Muscle layer of duodenum (tissue), 2 donors: ENCODE results near the gene LENEP.
A peak's percentile ranks its signal among the peaks of the same experiment; 100 is the strongest.
"Not testable (repeated sequence)": the region's sequence is repeated elsewhere in the genome, so short reads cannot be mapped to it uniquely, and the experiment has no call there.

Source experiments
- H3K27ac ChIP-seq: one replicate; pipeline ENCODE4 v1.7.0; 2013; ENCODE audit warnings: mild to moderate bottlenecking, low read length
- H3K27me3 ChIP-seq: one replicate; pipeline ENCODE4 v1.7.0; 2013; ENCODE audit warnings: low read depth, mild to moderate bottlenecking, control low read depth, low read length
- H3K36me3 ChIP-seq, 2 donors: one replicate each; pipeline ENCODE4 v1.7.0; 2013; ENCODE audit warnings: low read length in 2 of 2, control low read depth in 1 of 2, mild to moderate bottlenecking in 1 of 2; ENCODE audit not compliant: insufficient read depth in 2 of 2, control insufficient read depth in 1 of 2
- H3K4me1 ChIP-seq, 2 donors: one replicate each; pipeline ENCODE4 v1.7.0; 2013; ENCODE audit warnings: low read length in 2 of 2, mild to moderate bottlenecking in 2 of 2, control low read depth in 1 of 2, moderate library complexity in 1 of 2; ENCODE audit not compliant: insufficient read depth in 2 of 2, control insufficient read depth in 1 of 2
- H3K4me3 ChIP-seq, 2 donors: one replicate each; pipeline ENCODE4 v1.7.0; 2013; ENCODE audit warnings: low read length in 2 of 2, low read depth in 1 of 2, mild to moderate bottlenecking in 1 of 2
- H3K9me3 ChIP-seq, 2 donors: one replicate each; pipeline ENCODE4 v1.7.0; 2013; ENCODE audit warnings: low read length in 2 of 2, control low read depth in 1 of 2, mild to moderate bottlenecking in 1 of 2; ENCODE audit not compliant: control insufficient read depth in 1 of 2
- donor health status: healthy.

Gene LENEP

DNA sequence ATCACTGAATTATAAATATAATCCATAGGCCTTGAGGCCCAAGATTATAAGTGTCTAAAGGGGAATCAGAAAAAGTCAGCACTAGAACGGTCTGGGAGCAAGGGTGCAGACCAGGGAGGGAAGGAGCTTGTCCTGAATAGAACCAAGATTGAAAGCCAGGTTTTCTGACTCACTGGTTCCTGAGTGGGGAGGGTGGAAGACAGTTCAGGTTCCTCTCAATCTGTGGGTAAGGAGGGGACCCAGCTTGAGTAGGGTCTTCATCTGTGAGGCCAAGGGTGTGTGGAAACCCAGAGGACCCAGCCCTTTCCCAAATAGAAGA lies 842 bp downstream of the LENEP start:
- Histone ChIP-seq H3K27me3 (no peaks in the 10 kb centered on the region), H3K4me3 (no peak overlapping the region), H3K27ac (no peak overlapping the region), H3K4me1 (peaks cover 4 to 5% of the 10 kb centered on the region in 2 donors), H3K36me3 (peaks cover under 1 to 11% of the 10 kb centered on the region in 2 donors), H3K9me3 (no peaks in the 10 kb centered on the region)

DNA sequence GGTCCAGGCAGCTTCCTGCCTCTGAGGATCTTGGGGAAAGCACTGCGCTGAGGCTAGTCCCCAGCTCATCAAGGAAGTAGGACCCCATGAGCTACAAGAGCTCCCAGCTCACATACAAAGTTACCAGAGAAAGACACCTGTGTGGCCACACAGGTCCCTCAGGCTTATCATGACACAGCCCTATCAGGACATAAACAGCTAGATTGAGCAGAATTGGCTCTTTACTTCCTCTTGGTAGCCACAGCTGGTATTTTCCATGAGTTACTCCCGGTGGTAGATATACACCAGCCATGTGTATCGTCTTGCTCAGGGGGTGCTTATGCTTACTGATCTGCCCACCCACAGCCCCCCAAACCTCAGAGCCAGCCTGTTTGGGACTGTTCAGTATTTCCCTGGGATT lies 1.2 kb downstream of the LENEP start:
- peaks cover 0 to 11% of the 10 kb centered on the region in 2 donors for H3K36me3 ChIP-seq
- no peaks in the 10 kb centered on the region for H3K27me3 ChIP-seq
- no peaks in the 10 kb centered on the region for H3K9me3 ChIP-seq
- H3K27ac ChIP-seq: no peak overlapping the region
- peaks cover 4 to 8% of the 10 kb centered on the region in 2 donors for H3K4me1 ChIP-seq
- no peak overlapping the region for H3K4me3 ChIP-seq

DNA sequence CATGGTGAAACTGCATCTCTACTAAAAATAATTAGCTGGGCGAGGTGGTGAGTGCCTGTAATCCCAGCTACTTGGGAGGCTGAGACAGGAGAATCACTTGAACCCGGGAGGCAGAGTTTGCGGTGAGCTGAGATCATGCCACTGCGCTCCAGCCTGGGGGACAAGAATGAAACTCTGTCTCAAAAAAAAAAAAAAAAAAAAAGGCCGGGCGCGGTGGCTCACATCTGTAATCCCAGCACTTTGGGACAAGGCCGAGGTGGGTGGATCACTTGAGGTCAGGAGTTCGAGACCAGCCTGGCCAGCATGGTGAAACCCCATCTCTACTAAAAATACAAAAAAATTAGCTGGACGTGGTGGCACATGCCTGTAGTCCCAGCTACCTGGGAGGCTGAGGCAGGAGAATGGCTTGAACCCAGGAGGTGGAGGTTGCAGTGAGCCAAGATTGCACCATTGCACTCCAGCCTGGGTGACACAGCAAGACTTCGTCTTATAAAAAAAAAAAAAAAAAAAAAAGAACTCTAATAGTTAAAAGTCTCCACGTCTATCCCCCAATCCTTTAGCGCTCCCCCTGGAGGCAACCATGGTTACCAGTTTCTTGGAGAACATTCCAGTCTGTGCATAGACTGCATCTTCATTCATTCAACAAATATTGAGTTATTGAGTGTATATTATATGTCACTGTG lies 2.1 kb downstream of the LENEP start:
- not testable (repeated sequence) for H3K27me3 ChIP-seq, H3K4me3 ChIP-seq, H3K9me3 ChIP-seq, H3K27ac ChIP-seq, H3K36me3 ChIP-seq
- peaks cover 4 to 13% of the 10 kb centered on the region in 2 donors for H3K4me1 ChIP-seq

DNA sequence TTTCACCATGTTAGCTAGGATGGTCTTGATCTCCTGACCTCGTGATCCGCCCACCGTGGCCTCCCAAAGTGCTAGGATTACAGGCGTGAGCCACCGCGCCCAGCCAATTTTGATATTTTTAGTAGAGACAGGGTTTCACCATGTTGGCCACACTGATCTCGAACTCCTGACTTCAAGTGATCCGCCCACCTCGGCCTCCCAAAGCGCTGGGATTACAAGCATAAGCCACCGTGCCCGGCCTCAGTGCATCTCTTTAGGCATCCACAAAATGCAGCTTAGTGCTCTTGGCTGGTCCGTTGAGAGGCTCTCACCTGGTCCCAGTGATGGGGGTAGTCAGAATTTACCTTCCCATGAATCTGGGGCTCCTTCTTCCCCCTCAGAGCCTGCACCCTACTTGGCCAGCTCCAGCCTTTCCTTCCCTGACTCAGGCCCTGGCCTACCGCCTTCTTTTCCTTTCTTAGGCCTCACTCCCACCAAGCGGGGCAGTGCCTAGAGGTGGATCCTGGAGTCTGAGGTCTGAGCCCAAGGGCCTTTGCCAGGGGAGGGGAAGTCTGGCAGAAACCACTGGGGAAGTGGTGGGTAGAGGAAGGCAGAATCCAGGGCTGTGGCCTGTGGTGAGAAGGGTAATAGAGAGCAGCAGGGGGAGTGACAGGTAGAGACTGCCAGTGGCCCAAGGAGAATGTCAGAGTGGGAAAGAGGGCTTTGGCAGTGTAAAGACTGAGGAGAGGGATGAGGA lies 3.7 kb downstream of the LENEP start:
- H3K4me1 ChIP-seq: peaks cover 4 to 13% of the 10 kb centered on the region in 2 donors
- no peak overlapping the region for H3K4me3 ChIP-seq
- no peaks in the 10 kb centered on the region for H3K27me3 ChIP-seq
- H3K9me3 ChIP-seq: no peaks in the 10 kb centered on the region
- peaks cover 0 to 9% of the 10 kb centered on the region in 2 donors for H3K36me3 ChIP-seq
- no peak overlapping the region for H3K27ac ChIP-seq

DNA sequence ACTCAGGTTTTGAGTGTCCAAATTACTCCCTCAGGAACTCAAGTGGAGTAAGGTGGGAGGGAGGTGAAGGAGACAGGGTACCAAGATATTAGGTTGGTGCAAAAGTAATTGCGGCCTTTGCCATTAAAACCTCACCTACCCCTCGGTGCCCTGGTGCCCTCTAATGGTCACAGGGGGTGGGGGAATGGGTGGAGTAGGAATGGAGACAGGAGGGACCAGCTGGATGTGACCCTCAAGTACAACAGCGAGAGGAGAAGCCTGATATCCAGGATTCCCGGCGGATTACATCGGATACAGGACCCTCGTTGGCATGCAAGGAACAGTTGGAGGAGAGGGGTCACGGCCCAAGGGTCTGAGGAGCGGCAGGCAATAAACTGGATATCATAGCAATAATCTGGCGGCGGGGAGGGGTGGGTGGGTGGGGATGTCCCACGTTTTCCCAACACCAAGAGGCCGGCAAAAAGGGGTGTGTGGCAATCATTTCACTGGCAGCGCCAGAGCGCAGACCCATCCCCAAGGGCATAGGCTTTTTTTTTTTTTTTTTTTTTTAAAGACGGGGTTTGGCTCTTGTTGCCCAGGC lies 4.9 kb downstream of the LENEP start:
- H3K36me3 ChIP-seq: peaks cover 0 to 5% of the 10 kb centered on the region in 2 donors
- no peak overlapping the region for H3K27ac ChIP-seq
- H3K27me3 ChIP-seq: no peaks in the 10 kb centered on the region
- H3K4me1 ChIP-seq: peaks cover 4 to 13% of the 10 kb centered on the region in 2 donors
- H3K9me3 ChIP-seq: no peaks in the 10 kb centered on the region
- H3K4me3 ChIP-seq: no peak overlapping the region

DNA sequence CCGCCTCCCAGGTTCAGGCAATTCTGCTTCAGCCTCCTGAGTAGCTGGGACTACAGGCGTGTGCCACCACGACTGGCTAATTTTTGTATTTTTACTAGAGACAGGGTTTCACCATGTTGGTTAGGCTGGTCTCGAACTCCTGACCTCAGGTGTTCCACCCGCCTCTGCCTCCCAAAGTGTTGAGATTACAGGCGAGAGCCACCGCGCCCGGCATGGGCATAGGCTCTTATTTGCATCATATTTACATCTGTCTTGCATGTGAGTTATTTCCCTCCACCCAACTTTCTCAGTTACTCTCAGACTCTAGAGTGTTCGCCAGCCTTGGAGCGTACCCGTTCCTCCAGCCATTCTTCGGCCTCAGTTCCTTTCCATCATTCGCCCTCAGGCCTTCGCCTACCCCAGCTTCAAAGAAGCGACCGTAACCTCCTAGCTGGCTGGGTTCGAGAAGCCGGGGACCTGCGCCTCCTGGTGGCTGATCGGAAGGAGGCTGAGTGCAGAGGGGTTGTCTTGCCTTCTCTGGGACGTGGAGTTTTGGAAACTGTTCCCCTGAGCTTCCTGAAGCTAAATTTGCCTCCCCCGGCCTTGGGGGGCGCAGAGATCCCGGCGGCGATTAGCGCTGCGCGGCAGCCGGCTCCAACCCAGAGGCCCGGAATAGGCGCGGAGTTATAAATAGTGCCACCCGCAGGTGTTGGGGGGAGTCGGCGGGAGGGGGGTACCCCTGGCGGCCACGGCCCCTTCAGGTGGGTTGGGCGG lies 5.6 kb downstream of the LENEP start:
- Histone ChIP-seq H3K27me3 (no peaks in the 10 kb centered on the region), H3K27ac (no peak overlapping the region), H3K4me3 (peak overlapping the region; percentile 16 to 89), H3K36me3 (peaks cover 0 to 5% of the 10 kb centered on the region in 2 donors), H3K9me3 (no peaks in the 10 kb centered on the region), H3K4me1 (peaks cover 4 to 17% of the 10 kb centered on the region in 2 donors)

DNA sequence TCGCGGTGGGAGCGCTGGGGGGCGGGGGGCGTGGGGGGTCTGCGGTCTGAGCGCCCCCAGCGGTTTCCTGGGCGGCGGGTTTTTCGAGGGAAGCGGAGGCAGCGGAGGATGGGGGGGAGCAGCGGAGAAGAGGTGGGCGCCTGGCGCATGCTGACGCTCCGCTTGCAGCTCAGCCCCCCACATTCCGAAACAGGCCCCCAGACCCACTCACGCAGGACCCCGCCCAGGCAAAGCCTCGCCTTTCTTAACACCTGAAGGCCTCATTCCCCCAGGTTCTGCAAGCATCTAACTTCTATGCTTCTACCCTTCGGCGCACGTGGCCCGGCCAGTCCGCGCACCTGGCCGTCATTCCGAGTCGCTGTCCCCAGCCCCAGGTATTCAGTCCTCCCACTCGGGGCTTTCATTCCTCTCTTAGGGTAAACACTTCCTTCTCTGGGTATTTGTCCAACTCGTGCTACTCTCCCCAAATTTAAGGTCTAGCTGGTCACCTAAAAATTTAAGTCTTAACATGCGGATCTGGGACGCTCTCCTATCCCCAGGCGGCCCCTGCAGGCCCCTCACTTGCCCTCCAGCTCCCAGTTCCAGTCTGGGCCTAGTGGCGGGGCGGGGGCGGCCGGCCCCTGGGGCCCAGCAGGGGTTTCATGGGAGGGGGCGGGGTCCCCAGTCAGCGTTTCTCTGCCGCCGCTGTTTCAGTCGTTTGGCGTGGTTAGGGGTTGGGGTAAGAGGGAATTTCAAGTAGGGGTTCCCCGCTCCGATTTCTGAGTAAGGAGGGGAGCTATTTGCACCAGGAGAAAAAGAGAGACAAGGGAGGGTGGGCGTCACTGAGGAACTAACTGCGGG lies 6.4 kb downstream of the LENEP start:
- H3K27me3 ChIP-seq: no peaks in the 10 kb centered on the region
- H3K4me1 ChIP-seq: peaks cover 4 to 25% of the 10 kb centered on the region in 2 donors
- no peaks in the 10 kb centered on the region for H3K9me3 ChIP-seq
- H3K36me3 ChIP-seq: peaks cover 0 to 5% of the 10 kb centered on the region in 2 donors
- peak overlapping the region; percentile 86 for H3K27ac ChIP-seq
- H3K4me3 ChIP-seq: peak overlapping the region; percentile 59 to 89

DNA sequence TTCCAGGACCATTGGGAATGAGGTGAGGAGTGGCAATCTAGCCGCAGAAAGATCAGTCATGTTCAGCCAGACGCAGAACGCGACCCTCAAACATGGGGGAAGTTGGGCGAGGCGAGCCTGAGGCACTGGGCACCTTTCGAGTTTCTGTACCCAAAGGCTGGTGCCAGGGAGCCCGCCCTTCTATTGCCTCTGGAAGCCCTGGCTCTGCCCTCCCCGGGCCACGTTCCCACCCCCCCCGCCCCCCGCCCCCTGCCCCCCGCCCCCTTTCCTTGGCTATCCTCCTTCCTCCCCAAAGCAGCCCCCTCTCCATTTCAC lies 7.0 kb downstream of the LENEP start:
- peak overlapping the region; percentile 83 to 89 for H3K4me3 ChIP-seq
- H3K27me3 ChIP-seq: no peaks in the 10 kb centered on the region
- H3K4me1 ChIP-seq: peaks cover 4 to 31% of the 10 kb centered on the region in 2 donors
- no peaks in the 10 kb centered on the region for H3K9me3 ChIP-seq
- peak overlapping the region; percentile 96 for H3K27ac ChIP-seq
- H3K36me3 ChIP-seq: peaks cover 0 to 5% of the 10 kb centered on the region in 2 donors

DNA sequence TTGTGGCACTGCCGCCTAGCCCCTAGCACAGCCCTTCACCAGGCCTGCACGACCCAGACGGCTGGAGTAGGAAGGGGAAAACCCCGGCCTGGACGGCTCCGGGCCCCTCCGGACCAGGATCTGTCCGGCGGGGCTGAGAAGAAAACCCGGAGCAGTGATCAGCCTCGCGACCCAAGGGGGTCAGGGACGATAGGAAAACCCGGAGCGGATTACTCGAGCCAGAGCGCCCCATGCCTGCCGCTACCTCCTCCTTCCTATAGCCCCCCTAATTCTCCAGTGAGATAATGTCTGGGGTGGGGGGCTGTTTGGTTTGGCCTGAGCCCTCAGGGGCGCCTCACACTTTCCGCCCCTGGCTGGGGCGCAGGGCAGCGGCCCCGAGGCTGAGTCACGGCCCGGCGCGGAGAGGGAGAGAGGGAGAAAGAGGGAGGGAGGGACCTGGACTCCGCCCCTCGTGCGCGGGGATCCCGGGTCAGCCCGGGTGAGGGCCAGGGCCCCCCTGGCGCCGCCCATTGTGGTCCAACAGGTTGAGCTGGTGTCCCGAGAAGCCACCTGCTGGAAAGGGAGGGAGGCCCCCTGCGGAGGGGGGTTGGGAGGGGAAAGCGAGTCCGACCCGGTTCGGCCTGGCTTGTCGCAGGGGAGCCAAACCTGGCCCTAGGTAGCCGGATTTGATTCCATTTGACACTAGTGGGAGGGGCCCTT lies 7.5 kb downstream of the LENEP start:
- Histone ChIP-seq H3K27ac (peak overlapping the region; percentile 96), H3K27me3 (no peaks in the 10 kb centered on the region), H3K4me1 (peaks cover 3 to 34% of the 10 kb centered on the region in 2 donors)

DNA sequence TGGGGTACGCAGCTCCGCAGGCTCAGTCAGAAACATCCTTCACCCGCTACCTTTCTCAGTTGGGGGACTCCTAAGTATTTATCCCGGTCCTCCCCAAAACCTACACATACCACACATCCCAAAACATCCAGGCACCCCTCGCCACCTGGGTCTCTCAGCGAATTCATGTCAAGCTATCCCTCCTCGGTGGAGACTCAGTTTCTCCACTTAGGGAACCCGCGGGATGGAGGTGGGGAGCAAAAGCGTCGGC lies 8.0 kb downstream of the LENEP start:
- H3K27ac ChIP-seq: peak overlapping the region; percentile 96
- H3K36me3 ChIP-seq: peaks cover 0 to 5% of the 10 kb centered on the region in 2 donors
- peaks cover 4 to 39% of the 10 kb centered on the region in 2 donors for H3K4me1 ChIP-seq
- H3K9me3 ChIP-seq: no peaks in the 10 kb centered on the region
- H3K4me3 ChIP-seq: peak overlapping the region; percentile 83 to 89
- no peaks in the 10 kb centered on the region for H3K27me3 ChIP-seq

More for the DNA sequence above, 7.5 kb downstream of the LENEP start:
- H3K36me3 ChIP-seq: peaks cover 0 to 5% of the 10 kb centered on the region in 2 donors
- H3K4me3 ChIP-seq: peak overlapping the region; percentile 83 to 89
- no peaks in the 10 kb centered on the region for H3K9me3 ChIP-seq
